ENCODE results near the gene NACC2. TPM values are rescaled to one million over a fixed set of nuclear protein-coding genes. Genes with fewer than 3 reads are reported as not detected.

Gene NACC2
- total and polyA plus RNA-seq, 4 donors = 22.9 to 53.4 (median 32.1) TPM

DNA sequence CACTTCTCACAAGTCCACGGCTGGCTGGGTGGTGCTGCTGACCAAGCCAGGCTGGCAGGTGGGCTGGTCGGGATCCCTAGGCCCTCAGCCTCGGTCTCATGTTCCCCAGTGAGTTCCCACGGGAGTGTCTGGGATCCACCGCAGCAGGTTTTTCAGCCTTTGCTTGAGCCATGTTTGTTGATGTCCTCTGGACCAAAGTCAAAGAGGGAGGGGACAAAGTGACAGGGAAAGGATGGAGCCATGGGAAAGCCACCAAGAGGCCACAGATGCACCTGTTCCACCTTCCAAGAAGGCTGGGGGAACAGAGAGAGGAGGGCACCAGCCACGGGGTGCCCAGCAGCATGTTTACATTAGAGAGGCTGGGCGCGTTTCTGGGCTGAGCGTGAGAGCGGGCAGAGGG lies 131.2 kb downstream of the NACC2 start:
- H3K4me1 ChIP-seq (ENCODE audit: control insufficient read depth, insufficient read depth, low read length) = peaks cover 36% of the 10 kb centered on the region
- no peaks in the 10 kb centered on the region for H3K27me3 ChIP-seq (ENCODE audit: control insufficient read depth, insufficient read depth, low read length)
- H3K36me3 ChIP-seq (ENCODE audit: control insufficient read depth, insufficient read depth, low read length) = no peaks in the 10 kb centered on the region
- no peak overlapping the region for H3K27ac ChIP-seq (ENCODE audit: low read depth, low read length)
- H3K4me3 ChIP-seq (ENCODE audit: low read depth, low read length) = no peak overlapping the region
- DNase-seq (ENCODE audit: low read depth in 4 of 6, low spot score in 6 of 6) = no peak
- 79% methylated on average over 9 of the region's 10 CpGs for WGBS (ENCODE audit: insufficient coverage)
- H3K9me3 ChIP-seq (ENCODE audit: control insufficient read depth, insufficient read depth, low read length) = no peaks in the 10 kb centered on the region

DNA sequence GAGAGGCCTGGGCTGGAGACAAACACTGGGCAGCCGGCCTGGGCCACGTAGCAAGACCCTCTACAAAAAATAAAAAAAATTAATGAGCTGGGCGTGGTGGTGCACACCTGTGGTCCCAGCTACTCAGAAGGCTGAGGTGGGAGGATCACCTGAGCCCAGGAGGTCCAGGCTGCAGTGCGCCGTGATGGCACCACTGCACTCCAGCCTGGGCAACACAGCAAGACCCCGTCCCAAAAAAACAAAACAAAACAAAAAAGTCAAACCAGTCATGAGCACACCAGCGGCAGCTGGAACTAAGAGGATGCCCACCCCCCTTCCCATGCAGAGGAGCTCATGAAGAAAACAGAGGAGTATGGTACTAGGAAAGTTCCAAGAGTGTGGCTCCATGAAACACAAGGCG lies 131.8 kb downstream of the NACC2 start:
- WGBS (ENCODE audit: insufficient coverage) = 94% methylated on average over 5 of the region's 8 CpGs

GRCh38 chr9:135962696-135963307 lies 132.3 kb downstream of the NACC2 start:
- Histone ChIP-seq H3K9me3 (ENCODE audit: control insufficient read depth, insufficient read depth, low read length) (no peaks in the 10 kb centered on the region), H3K36me3 (ENCODE audit: control insufficient read depth, insufficient read depth, low read length) (no peaks in the 10 kb centered on the region), H3K27me3 (ENCODE audit: control insufficient read depth, insufficient read depth, low read length) (no peaks in the 10 kb centered on the region), H3K4me3 (ENCODE audit: low read depth, low read length) (no peak overlapping the region), H3K27ac (ENCODE audit: low read depth, low read length) (no peak overlapping the region), H3K4me1 (ENCODE audit: control insufficient read depth, insufficient read depth, low read length) (peaks cover 26% of the 10 kb centered on the region)
- 67% methylated on average over 11 of the region's 11 CpGs for WGBS (ENCODE audit: insufficient coverage)
- DNase-seq (ENCODE audit: low read depth in 4 of 6, low spot score in 6 of 6) = no peak

More for the DNA sequence above, 131.8 kb downstream of the NACC2 start:
- no peak for DNase-seq (ENCODE audit: low read depth in 4 of 6, low spot score in 6 of 6)
- no peaks in the 10 kb centered on the region for H3K36me3 ChIP-seq (ENCODE audit: control insufficient read depth, insufficient read depth, low read length)
- H3K27me3 ChIP-seq (ENCODE audit: control insufficient read depth, insufficient read depth, low read length) = no peaks in the 10 kb centered on the region
- no peak overlapping the region for H3K27ac ChIP-seq (ENCODE audit: low read depth, low read length)
- peaks cover 31% of the 10 kb centered on the region for H3K4me1 ChIP-seq (ENCODE audit: control insufficient read depth, insufficient read depth, low read length)
- no peak overlapping the region for H3K4me3 ChIP-seq (ENCODE audit: low read depth, low read length)
- no peaks in the 10 kb centered on the region for H3K9me3 ChIP-seq (ENCODE audit: control insufficient read depth, insufficient read depth, low read length)

DNA sequence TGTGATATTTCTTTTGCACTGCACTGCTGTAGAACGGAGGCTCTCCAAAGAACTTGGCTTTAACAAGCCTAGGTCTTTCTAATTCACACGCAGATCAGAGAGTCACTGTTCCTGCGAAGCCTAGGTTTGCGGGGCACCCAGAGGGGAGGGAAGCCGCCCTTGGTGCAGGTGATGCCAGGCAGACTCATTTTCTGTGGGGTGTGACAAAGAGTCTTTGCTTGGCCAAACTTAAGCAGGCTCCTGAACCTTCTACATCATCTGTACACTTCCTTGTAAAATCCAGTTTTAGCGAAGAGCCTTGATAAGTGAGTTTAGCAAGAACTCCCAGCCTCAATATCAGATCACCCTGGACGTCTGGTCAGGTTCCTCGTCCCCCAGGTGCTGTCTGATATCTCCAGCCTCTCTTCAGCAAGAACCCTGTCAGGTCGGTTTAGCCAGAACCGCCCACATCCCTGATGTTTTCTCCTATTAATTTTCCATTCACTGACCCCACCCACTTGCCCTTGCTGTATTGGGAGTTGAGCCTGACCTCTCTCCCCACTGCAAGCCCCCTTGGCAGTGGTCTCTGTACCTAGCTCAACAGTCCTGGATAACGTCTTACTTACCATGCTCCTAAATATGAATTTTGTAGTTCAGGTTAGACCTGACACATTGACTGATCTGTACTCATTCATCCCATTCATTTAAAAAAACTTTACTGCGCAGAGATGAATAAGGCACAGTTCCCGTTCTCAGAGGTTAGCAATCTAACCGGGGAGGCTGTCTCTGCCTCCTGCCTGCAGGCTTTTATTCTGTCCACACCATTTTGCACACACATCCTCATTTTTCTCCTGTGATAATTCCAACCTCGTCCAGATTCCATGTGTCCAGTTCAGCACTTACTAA lies 133.0 kb downstream of the NACC2 start:
- DNase-seq (ENCODE audit: low read depth in 4 of 6, low spot score in 6 of 6) = no peak
- Histone ChIP-seq H3K4me1 (ENCODE audit: control insufficient read depth, insufficient read depth, low read length) (peaks cover 19% of the 10 kb centered on the region), H3K27ac (ENCODE audit: low read depth, low read length) (no peak overlapping the region), H3K27me3 (ENCODE audit: control insufficient read depth, insufficient read depth, low read length) (no peaks in the 10 kb centered on the region), H3K4me3 (ENCODE audit: low read depth, low read length) (peak overlapping the region; percentile 16), H3K36me3 (ENCODE audit: control insufficient read depth, insufficient read depth, low read length) (no peaks in the 10 kb centered on the region), H3K9me3 (ENCODE audit: control insufficient read depth, insufficient read depth, low read length) (no peaks in the 10 kb centered on the region)
- WGBS (ENCODE audit: insufficient coverage) = 48% methylated on average over 11 of the region's 15 CpGs

GRCh38 chr9:135961277-135961715 lies 133.8 kb downstream of the NACC2 start, which contains the start of gene UBAC1:
Gene UBAC1, minus strand, starts transcription at chr9:135961373. Its CDS starts 211 bp downstream, at chr9:135961162.
- no peaks in the 10 kb centered on the region for H3K9me3 ChIP-seq (ENCODE audit: control insufficient read depth, insufficient read depth, low read length)
- peak within 1 kb of the TSS; percentile 75 for H3K27ac ChIP-seq (ENCODE audit: low read depth, low read length)
- WGBS (ENCODE audit: insufficient coverage) = 0% methylated on average over 50 of the region's 53 CpGs

GRCh38 chr9:135960411-135961276 lies 134.4 kb downstream of the NACC2 start:
- Histone ChIP-seq H3K4me1 (ENCODE audit: control insufficient read depth, insufficient read depth, low read length) (peaks cover 19% of the 10 kb centered on the region), H3K36me3 (ENCODE audit: control insufficient read depth, insufficient read depth, low read length) (peaks cover 11% of the 10 kb centered on the region), H3K27ac (ENCODE audit: low read depth, low read length) (peak overlapping the region; percentile 75), H3K27me3 (ENCODE audit: control insufficient read depth, insufficient read depth, low read length) (no peaks in the 10 kb centered on the region), H3K4me3 (ENCODE audit: low read depth, low read length) (peak overlapping the region; percentile 72), H3K9me3 (ENCODE audit: control insufficient read depth, insufficient read depth, low read length) (no peaks in the 10 kb centered on the region)
- peak in 1 of 6 donors; percentile 29 for DNase-seq (ENCODE audit: low read depth in 4 of 6, low spot score in 6 of 6)
- WGBS (ENCODE audit: insufficient coverage) = under 1% methylated on average over 69 of the region's 74 CpGs

More at GRCh38 chr9:135961277-135961715, 133.8 kb downstream of the NACC2 start, which contains the start of gene UBAC1:
- peak; percentile 83 to 98 (median 90) for DNase-seq (ENCODE audit: low read depth in 4 of 6, low spot score in 6 of 6)
- Histone ChIP-seq H3K27me3 (ENCODE audit: control insufficient read depth, insufficient read depth, low read length) (no peaks in the 10 kb centered on the region), H3K4me1 (ENCODE audit: control insufficient read depth, insufficient read depth, low read length) (peaks cover 19% of the 10 kb centered on the region), H3K4me3 (ENCODE audit: low read depth, low read length) (peak within 1 kb of the TSS; percentile 72), H3K36me3 (ENCODE audit: control insufficient read depth, insufficient read depth, low read length) (peaks cover 5% of the 10 kb centered on the region)

GRCh38 chr9:135959814-135960213 lies 135.3 kb downstream of the NACC2 start:
- WGBS (ENCODE audit: insufficient coverage) = 67% methylated on average over 8 of the region's 9 CpGs
- Histone ChIP-seq H3K9me3 (ENCODE audit: control insufficient read depth, insufficient read depth, low read length) (no peaks in the 10 kb centered on the region), H3K27me3 (ENCODE audit: control insufficient read depth, insufficient read depth, low read length) (no peaks in the 10 kb centered on the region), H3K4me3 (ENCODE audit: low read depth, low read length) (peak overlapping the region; percentile 72), H3K4me1 (ENCODE audit: control insufficient read depth, insufficient read depth, low read length) (peaks cover 19% of the 10 kb centered on the region), H3K36me3 (ENCODE audit: control insufficient read depth, insufficient read depth, low read length) (peaks cover 14% of the 10 kb centered on the region), H3K27ac (ENCODE audit: low read depth, low read length) (no peak overlapping the region)
- DNase-seq (ENCODE audit: low read depth in 4 of 6, low spot score in 6 of 6) = no peak

DNA sequence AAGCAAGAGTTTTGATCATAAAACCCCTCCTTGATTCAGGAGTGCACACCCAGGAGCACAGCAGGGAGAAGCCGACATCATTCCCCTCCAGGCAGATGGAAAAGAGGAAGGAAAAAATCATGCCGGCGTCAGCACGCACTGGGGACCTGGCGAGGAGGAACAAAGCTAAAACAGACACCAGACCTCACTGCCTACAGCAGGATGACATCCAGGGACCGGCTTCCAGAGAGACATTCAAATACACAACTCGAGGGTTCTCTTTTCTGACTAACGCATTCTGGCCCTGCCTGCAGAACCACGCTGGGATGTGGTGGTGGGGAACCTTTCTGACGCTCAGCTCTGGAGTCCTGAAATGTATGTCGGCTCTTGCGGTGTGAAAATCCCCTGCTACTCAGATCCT lies 136.6 kb downstream of the NACC2 start:
- no peaks in the 10 kb centered on the region for H3K27me3 ChIP-seq (ENCODE audit: control insufficient read depth, insufficient read depth, low read length)
- no CpG with 5 or more reads among the region's 12 CpGs for WGBS (ENCODE audit: insufficient coverage)
- no peak overlapping the region for H3K27ac ChIP-seq (ENCODE audit: low read depth, low read length)

DNA sequence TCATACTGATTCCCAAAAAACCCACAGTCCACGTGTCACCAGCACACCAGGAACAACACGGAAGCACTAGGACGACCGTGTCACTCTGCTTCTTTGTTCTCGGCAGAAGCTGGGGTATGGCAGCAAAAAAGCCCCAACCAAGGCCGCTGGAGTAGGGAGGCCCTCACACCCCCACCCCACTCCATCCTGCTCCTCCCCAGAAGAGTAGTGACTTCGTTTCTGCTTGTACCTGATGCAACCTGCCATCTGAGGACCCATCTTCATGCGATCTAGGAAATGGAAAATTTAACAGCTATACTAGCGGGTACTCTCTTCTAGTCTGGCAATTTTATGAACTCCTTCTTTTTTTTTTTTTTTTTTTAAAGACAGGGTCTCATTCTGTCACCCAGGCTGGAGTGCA lies 137.7 kb downstream of the NACC2 start:
- DNase-seq (ENCODE audit: low read depth in 4 of 6, low spot score in 6 of 6) = no peak
- H3K9me3 ChIP-seq (ENCODE audit: control insufficient read depth, insufficient read depth, low read length) = no peaks in the 10 kb centered on the region
- peaks cover 19% of the 10 kb centered on the region for H3K4me1 ChIP-seq (ENCODE audit: control insufficient read depth, insufficient read depth, low read length)
- peaks cover 37% of the 10 kb centered on the region for H3K36me3 ChIP-seq (ENCODE audit: control insufficient read depth, insufficient read depth, low read length)
- no peak overlapping the region for H3K27ac ChIP-seq (ENCODE audit: low read depth, low read length)
- no peak overlapping the region for H3K4me3 ChIP-seq (ENCODE audit: low read depth, low read length)
- H3K27me3 ChIP-seq (ENCODE audit: control insufficient read depth, insufficient read depth, low read length) = no peaks in the 10 kb centered on the region
- 85% methylated on average over 7 of the region's 9 CpGs for WGBS (ENCODE audit: insufficient coverage)

More for the DNA sequence above, 136.6 kb downstream of the NACC2 start:
- no peaks in the 10 kb centered on the region for H3K9me3 ChIP-seq (ENCODE audit: control insufficient read depth, insufficient read depth, low read length)
- DNase-seq (ENCODE audit: low read depth in 4 of 6, low spot score in 6 of 6) = no peak
- peaks cover 26% of the 10 kb centered on the region for H3K36me3 ChIP-seq (ENCODE audit: control insufficient read depth, insufficient read depth, low read length)
- no peak overlapping the region for H3K4me3 ChIP-seq (ENCODE audit: low read depth, low read length)
- H3K4me1 ChIP-seq (ENCODE audit: control insufficient read depth, insufficient read depth, low read length) = peaks cover 19% of the 10 kb centered on the region
